ENCODE data around the gene PCSK5.
"Not testable (repeated sequence)": the region's sequence is repeated elsewhere in the genome, so short reads cannot be mapped to it uniquely, and the experiment has no call there.

PCSK5 gene

GRCh38 chr9:75866273-75866871 is 24.1 kb upstream of the PCSK5 start:
- Histone ChIP-seq H3K27me3 (ENCODE audit: control insufficient read depth, insufficient read depth, low read length) (no peaks in the 10 kb centered on the region), H3K4me1 (ENCODE audit: control insufficient read depth, insufficient read depth, low read length) (0 out of 2 replicates have a peak, but pooled peaks cover 3% of the 10 kb centered on the region), H3K4me3 (ENCODE audit: low read depth, low read length) (no peak overlapping the region), H3K9ac (ENCODE audit: low read depth, low read length) (no peak overlapping the region), H3K36me3 (ENCODE audit: control insufficient read depth, insufficient read depth, low read length) (no peaks in the 10 kb centered on the region), H3K9me3 (ENCODE audit: control insufficient read depth, insufficient read depth, low read length) (no peaks in the 10 kb centered on the region), H3K27ac (ENCODE audit: low read depth, low read length) (no peak overlapping the region)

- not testable (repeated sequence) for H3K27me3 ChIP-seq (ENCODE audit: control insufficient read depth, insufficient read depth, low read length); H3K36me3 ChIP-seq (ENCODE audit: control insufficient read depth, insufficient read depth, low read length)
These were observed 21.9 kb upstream of the PCSK5 start for GRCh38 chr9:75868526-75868925.

GRCh38 chr9:75869236-75869635 is 21.2 kb upstream of the PCSK5 start:
- no peak overlapping the region for H3K9ac ChIP-seq (ENCODE audit: low read depth, low read length)
- no peak overlapping the region for H3K4me3 ChIP-seq (ENCODE audit: low read depth, low read length)
- H3K4me1 ChIP-seq (ENCODE audit: control insufficient read depth, insufficient read depth, low read length): 0 out of 2 replicates have a peak, but pooled peaks cover 3% of the 10 kb centered on the region
- no peaks in the 10 kb centered on the region for H3K36me3 ChIP-seq (ENCODE audit: control insufficient read depth, insufficient read depth, low read length)
- no peak overlapping the region for H3K27ac ChIP-seq (ENCODE audit: low read depth, low read length)
- H3K27me3 ChIP-seq (ENCODE audit: control insufficient read depth, insufficient read depth, low read length): no peaks in the 10 kb centered on the region
- H3K9me3 ChIP-seq (ENCODE audit: control insufficient read depth, insufficient read depth, low read length): no peaks in the 10 kb centered on the region

More at GRCh38 chr9:75868526-75868925, 21.9 kb upstream of the PCSK5 start:
- H3K4me3 ChIP-seq (ENCODE audit: low read depth, low read length); H3K4me1 ChIP-seq (ENCODE audit: control insufficient read depth, insufficient read depth, low read length); H3K27ac ChIP-seq (ENCODE audit: low read depth, low read length); H3K9ac ChIP-seq (ENCODE audit: low read depth, low read length); H3K9me3 ChIP-seq (ENCODE audit: control insufficient read depth, insufficient read depth, low read length): not testable (repeated sequence)

- H3K4me1 ChIP-seq (ENCODE audit: control insufficient read depth, insufficient read depth, low read length): 0 out of 2 replicates have a peak, but pooled peaks cover 3% of the 10 kb centered on the region
- H3K4me3 ChIP-seq (ENCODE audit: low read depth, low read length): no peak overlapping the region
- no peaks in the 10 kb centered on the region for H3K36me3 ChIP-seq (ENCODE audit: control insufficient read depth, insufficient read depth, low read length)
- no peaks in the 10 kb centered on the region for H3K9me3 ChIP-seq (ENCODE audit: control insufficient read depth, insufficient read depth, low read length)
- no peak overlapping the region for H3K9ac ChIP-seq (ENCODE audit: low read depth, low read length)
- H3K27me3 ChIP-seq (ENCODE audit: control insufficient read depth, insufficient read depth, low read length): no peaks in the 10 kb centered on the region
- H3K27ac ChIP-seq (ENCODE audit: low read depth, low read length): no peak overlapping the region
These were observed 20.0 kb upstream of the PCSK5 start for GRCh38 chr9:75870450-75870849.

GRCh38 chr9:75871624-75872023 is 18.8 kb upstream of the PCSK5 start:
- Histone ChIP-seq H3K4me3 (ENCODE audit: low read depth, low read length) (no peak overlapping the region), H3K9me3 (ENCODE audit: control insufficient read depth, insufficient read depth, low read length) (no peaks in the 10 kb centered on the region), H3K4me1 (ENCODE audit: control insufficient read depth, insufficient read depth, low read length) (no peaks in the 10 kb centered on the region), H3K36me3 (ENCODE audit: control insufficient read depth, insufficient read depth, low read length) (no peaks in the 10 kb centered on the region), H3K27ac (ENCODE audit: low read depth, low read length) (no peak overlapping the region), H3K9ac (ENCODE audit: low read depth, low read length) (no peak overlapping the region), H3K27me3 (ENCODE audit: control insufficient read depth, insufficient read depth, low read length) (no peaks in the 10 kb centered on the region)

- Histone ChIP-seq H3K36me3 (ENCODE audit: control insufficient read depth, insufficient read depth, low read length) (no peaks in the 10 kb centered on the region), H3K27me3 (ENCODE audit: control insufficient read depth, insufficient read depth, low read length) (no peaks in the 10 kb centered on the region), H3K4me1 (ENCODE audit: control insufficient read depth, insufficient read depth, low read length) (no peaks in the 10 kb centered on the region), H3K9me3 (ENCODE audit: control insufficient read depth, insufficient read depth, low read length) (no peaks in the 10 kb centered on the region), H3K4me3 (ENCODE audit: low read depth, low read length) (no peak overlapping the region), H3K27ac (ENCODE audit: low read depth, low read length) (no peak overlapping the region), H3K9ac (ENCODE audit: low read depth, low read length) (no peak overlapping the region)
These were observed 16.8 kb upstream of the PCSK5 start for GRCh38 chr9:75873712-75874111.

- no peaks in the 10 kb centered on the region for H3K27me3 ChIP-seq (ENCODE audit: control insufficient read depth, insufficient read depth, low read length)
- no peak overlapping the region for H3K4me3 ChIP-seq (ENCODE audit: low read depth, low read length)
- H3K36me3 ChIP-seq (ENCODE audit: control insufficient read depth, insufficient read depth, low read length): no peaks in the 10 kb centered on the region
- no peak overlapping the region for H3K27ac ChIP-seq (ENCODE audit: low read depth, low read length)
- peaks cover 19% of the 10 kb centered on the region for H3K4me1 ChIP-seq (ENCODE audit: control insufficient read depth, insufficient read depth, low read length)
- no peaks in the 10 kb centered on the region for H3K9me3 ChIP-seq (ENCODE audit: control insufficient read depth, insufficient read depth, low read length)
- H3K9ac ChIP-seq (ENCODE audit: low read depth, low read length): no peak overlapping the region
These were observed 13.4 kb upstream of the PCSK5 start for GRCh38 chr9:75876999-75877640.

- Histone ChIP-seq H3K9me3 (ENCODE audit: control insufficient read depth, insufficient read depth, low read length) (no peaks in the 10 kb centered on the region), H3K4me3 (ENCODE audit: low read depth, low read length) (no peak overlapping the region), H3K27ac (ENCODE audit: low read depth, low read length) (no peak overlapping the region), H3K4me1 (ENCODE audit: control insufficient read depth, insufficient read depth, low read length) (peaks cover 19% of the 10 kb centered on the region), H3K36me3 (ENCODE audit: control insufficient read depth, insufficient read depth, low read length) (no peaks in the 10 kb centered on the region), H3K27me3 (ENCODE audit: control insufficient read depth, insufficient read depth, low read length) (no peaks in the 10 kb centered on the region), H3K9ac (ENCODE audit: low read depth, low read length) (no peak overlapping the region)
These were observed 12.0 kb upstream of the PCSK5 start for GRCh38 chr9:75878488-75878860.

GRCh38 chr9:75880618-75881017 is 9.9 kb upstream of the PCSK5 start:
- Histone ChIP-seq H3K9ac (ENCODE audit: low read depth, low read length) (no peak overlapping the region), H3K4me3 (ENCODE audit: low read depth, low read length) (no peak overlapping the region), H3K27me3 (ENCODE audit: control insufficient read depth, insufficient read depth, low read length) (no peaks in the 10 kb centered on the region), H3K9me3 (ENCODE audit: control insufficient read depth, insufficient read depth, low read length) (no peaks in the 10 kb centered on the region), H3K4me1 (ENCODE audit: control insufficient read depth, insufficient read depth, low read length) (peaks cover 19% of the 10 kb centered on the region), H3K36me3 (ENCODE audit: control insufficient read depth, insufficient read depth, low read length) (no peaks in the 10 kb centered on the region), H3K27ac (ENCODE audit: low read depth, low read length) (no peak overlapping the region)

- no peaks in the 10 kb centered on the region for H3K27me3 ChIP-seq (ENCODE audit: control insufficient read depth, insufficient read depth, low read length)
- no peak overlapping the region for H3K27ac ChIP-seq (ENCODE audit: low read depth, low read length)
- no peaks in the 10 kb centered on the region for H3K9me3 ChIP-seq (ENCODE audit: control insufficient read depth, insufficient read depth, low read length)
- peaks cover 19% of the 10 kb centered on the region for H3K4me1 ChIP-seq (ENCODE audit: control insufficient read depth, insufficient read depth, low read length)
- no peaks in the 10 kb centered on the region for H3K36me3 ChIP-seq (ENCODE audit: control insufficient read depth, insufficient read depth, low read length)
- H3K9ac ChIP-seq (ENCODE audit: low read depth, low read length): no peak overlapping the region
- no peak overlapping the region for H3K4me3 ChIP-seq (ENCODE audit: low read depth, low read length)
These were observed 8.7 kb upstream of the PCSK5 start for GRCh38 chr9:75881761-75882160.

GRCh38 chr9:75885652-75886051 is 4.8 kb upstream of the PCSK5 start:
- Histone ChIP-seq H3K4me1 (ENCODE audit: control insufficient read depth, insufficient read depth, low read length) (peaks cover 3% of the 10 kb centered on the region; the same call in 1 of the 2 replicates), H3K9me3 (ENCODE audit: control insufficient read depth, insufficient read depth, low read length) (no peaks in the 10 kb centered on the region), H3K4me3 (ENCODE audit: low read depth, low read length) (no peak overlapping the region), H3K9ac (ENCODE audit: low read depth, low read length) (no peak overlapping the region), H3K27ac (ENCODE audit: low read depth, low read length) (no peak overlapping the region), H3K36me3 (ENCODE audit: control insufficient read depth, insufficient read depth, low read length) (no peaks in the 10 kb centered on the region), H3K27me3 (ENCODE audit: control insufficient read depth, insufficient read depth, low read length) (peaks cover 13% of the 10 kb centered on the region)
